K562 (cell line): ENCODE results near the gene AP3B2. TPM values are rescaled to one million over a fixed set of nuclear protein-coding genes. Genes with fewer than 3 reads are reported as not detected.
A peak's percentile ranks its signal among the peaks of the same experiment; 100 is the strongest.

Experiments
- ATF1 ChIP-seq, 2 experiments: fragments of 450-650 bp in 1 of 2; IDR thresholded peaks; 2 replicates each; pipeline ENCODE4 v1.6.1; 2016; ENCODE audit warnings: missing compliant biosample characterization in 1 of 2, missing genetic modification characterization in 1 of 2
- CHCHD3 ChIP-seq: fragments of 250-450 bp; sonication (Bioruptor Pico); IDR thresholded peaks from 2 replicates; pipeline ENCODE4 v2.1.2; 2022; ENCODE audit warnings: mild to moderate bottlenecking
- CHD1 ChIP-seq: fragments of 200-600 bp; sonication (generic); IDR thresholded peaks from one replicate; pipeline ENCODE4 v1.6.1; 2012; ENCODE audit warnings: mild to moderate bottlenecking, moderate library complexity, low read length, inconsistent platforms
- HEY1 ChIP-seq: fragments of 250-450 bp; sonication (Bioruptor Pico); IDR thresholded peaks from 2 replicates; pipeline ENCODE4 v1.5.0; 2020; ENCODE audit warnings: mild to moderate bottlenecking, moderate library complexity, borderline replicate concordance
- IRF1 ChIP-seq: sonication (generic); formaldehyde crosslinking; IDR thresholded peaks from 2 replicates; pipeline ENCODE4 v1.8.0; 2022; ENCODE audit warnings: missing genetic modification reagents, mild to moderate bottlenecking, borderline replicate concordance
- KAT7 ChIP-seq: sonication (generic); formaldehyde crosslinking; IDR thresholded peaks from 2 replicates; pipeline ENCODE4 v1.8.0; 2022; ENCODE audit warnings: missing genetic modification reagents, mild to moderate bottlenecking, borderline replicate concordance
- KLF6 ChIP-seq: fragments of 250-450 bp; sonication (Bioruptor Pico); IDR thresholded peaks from 2 replicates; pipeline ENCODE4 v1.4.0; 2020; ENCODE audit warnings: mild to moderate bottlenecking, moderate library complexity, borderline replicate concordance
- LEF1 ChIP-seq: fragments of 450-650 bp; IDR thresholded peaks from 2 replicates; pipeline ENCODE4 v1.6.1; 2016; ENCODE audit warnings: mild to moderate bottlenecking
- MYC ChIP-seq, 2 experiments: fragments of 250-450 bp in 1 of 2; sonication (Bioruptor Pico) in 1 of 2; IDR thresholded peaks; 2 replicates each; pipeline versions ENCODE4 v1.5.1 to v1.6.1; 2012 to 2021; ENCODE audit warnings: low read depth in 2 of 2, borderline replicate concordance in 1 of 2, improper control_type of control experiment in 1 of 2, low read length in 1 of 2, mild to moderate bottlenecking in 1 of 2, moderate library complexity in 1 of 2
- PHF20 ChIP-seq: fragments of 450-650 bp; IDR thresholded peaks from 2 replicates; pipeline ENCODE4 v1.6.1; 2018; ENCODE audit not compliant: partially characterized antibody
- RFX5 ChIP-seq: IDR thresholded peaks from 2 replicates; pipeline ENCODE4 v1.6.1; 2011; ENCODE audit warnings: low read depth, mild to moderate bottlenecking, improper control_type of control experiment, low read length
- RNF2 ChIP-seq: sonication (generic); IDR thresholded peaks from 2 replicates; pipeline ENCODE4 v1.6.1; 2016
- SMAD3 ChIP-seq: fragments of 450-650 bp; formaldehyde crosslinking; conservative IDR thresholded peaks from 2 replicates; pipeline ENCODE4 v1.4.0; 2020; ENCODE audit warnings: mild to moderate bottlenecking
- SNIP1 ChIP-seq: fragments of 450-650 bp; IDR thresholded peaks from 2 replicates; pipeline ENCODE4 v1.7.1; 2017; ENCODE audit warnings: low read depth, mild to moderate bottlenecking
- TBP ChIP-seq: optimal IDR thresholded peaks from 2 replicates; pipeline ENCODE3; 2011; ENCODE audit warnings: low read depth, low read length, improper control_type of control experiment
- TCF7L2 ChIP-seq: fragments of 150-350 bp; IDR thresholded peaks from 2 replicates; pipeline ENCODE4 v1.6.1; 2016; ENCODE audit warnings: low read depth, mild to moderate bottlenecking, low read length, moderate library complexity
- ZNF134 ChIP-seq: fragments of 250-450 bp; sonication (Bioruptor Pico); conservative IDR thresholded peaks from 2 replicates; pipeline ENCODE4 v1.4.0; 2020
- ZNF695 ChIP-seq: fragments of 450-650 bp; formaldehyde crosslinking; IDR thresholded peaks from 2 replicates; pipeline ENCODE4 v1.4.0; 2020; ENCODE audit warnings: mild to moderate bottlenecking, moderate library complexity
- polyA plus RNA-seq, 8 experiments: library from polyadenylated mRNA; depleted of rRNA in 4 of 8; stranded (reverse) in 5 of 8; unstranded in 3 of 8; fragments of >200 nt; fragmentation: Nextera tagmentation in 2 of 8; fragmentation: Illumina TruSeq in 1 of 8; extraction: Ambion mirVana in 2 of 8; extraction: Trizol in 1 of 8; gene quantifications; 2 replicates each; pipeline versions ENCODE4 v1.2.1 to v1.2.3, GENCODE V29; 2011 to 2014; ENCODE audit warnings: inconsistent platforms in 1 of 8, missing spikeins in 1 of 8
- total RNA-seq, 7 experiments: library from RNA; depleted of rRNA in 6 of 7; stranded (reverse); fragments of >200 nt in 6 of 7; fragmentation: Illumina TruSeq in 2 of 7; extraction: Trizol in 2 of 7; gene quantifications; 2 replicates each; pipeline versions ENCODE4 v1.2.1 to v1.2.3, GENCODE V29; 2011 to 2021; ENCODE audit warnings: low replicate concordance in 1 of 7
- TF ChIP-seq, protein P1 (sequence below), 3 experiments: fragments of 200-800 bp in 1 of 3; fragments of 250-450 bp in 1 of 3; fragments of 450-650 bp in 1 of 3; sonication (Bioruptor Pico) in 1 of 3; sonication (Bioruptor generic) in 1 of 3; formaldehyde crosslinking in 1 of 3; IDR thresholded peaks; 2 replicates each; pipeline versions ENCODE4 v1.6.1 to v1.8.0; 2016 to 2022; ENCODE audit warnings: mild to moderate bottlenecking in 2 of 3, missing genetic modification characterization in 2 of 3, missing compliant biosample characterization in 1 of 3, moderate library complexity in 1 of 3

AP3B2 gene
- total and polyA plus RNA-seq, 9 of the 15 experiments (the other 6 are each of a cell fraction or from before 2014, with no cell fraction given), result 0.03 to 0.15 (median 0.10) TPM; not detected in 2

DNA sequence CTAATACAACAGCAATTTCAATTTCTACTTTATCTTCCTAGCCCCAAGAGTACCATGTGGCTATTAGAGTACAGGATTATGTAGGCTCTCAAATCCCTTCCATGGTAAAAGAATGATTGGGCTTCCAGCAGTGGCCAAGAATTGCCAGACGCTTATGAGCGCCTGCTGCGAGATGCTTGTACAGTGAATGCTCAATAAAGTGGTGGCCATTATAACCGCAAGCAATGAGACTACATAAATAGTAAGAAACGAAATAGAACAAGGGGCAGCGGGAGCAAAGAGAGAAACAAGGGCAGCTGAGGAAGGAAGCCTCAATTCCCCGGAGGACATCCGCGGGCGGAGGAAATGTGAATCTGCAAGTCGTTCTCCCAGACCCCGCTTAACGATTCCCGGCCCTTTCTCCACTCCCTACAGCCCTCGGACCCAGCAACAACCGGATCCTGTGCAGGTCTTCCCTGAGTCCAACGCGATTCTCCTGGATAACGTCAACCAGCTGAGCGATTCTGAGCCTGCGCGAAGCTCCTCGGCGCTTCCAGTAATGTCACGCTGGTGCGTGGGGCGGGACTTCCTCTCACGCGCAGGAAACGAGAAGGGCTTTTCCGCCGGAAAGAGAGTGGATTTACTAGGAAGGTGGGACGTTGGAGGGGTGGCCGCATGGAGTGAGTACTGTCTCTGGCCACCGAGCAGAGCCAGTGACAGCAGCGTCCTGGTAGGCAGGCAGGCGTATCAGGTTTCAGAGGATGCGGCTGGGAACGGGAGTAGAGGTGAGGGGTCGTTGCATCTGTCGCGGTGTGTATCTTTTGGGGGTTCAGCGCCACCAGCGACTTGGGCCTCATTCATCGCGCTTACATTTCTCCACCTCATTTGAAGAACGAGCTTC, 40.5 kb upstream of the AP3B2 start (continued):
- TF ChIP-seq, protein P1, sequence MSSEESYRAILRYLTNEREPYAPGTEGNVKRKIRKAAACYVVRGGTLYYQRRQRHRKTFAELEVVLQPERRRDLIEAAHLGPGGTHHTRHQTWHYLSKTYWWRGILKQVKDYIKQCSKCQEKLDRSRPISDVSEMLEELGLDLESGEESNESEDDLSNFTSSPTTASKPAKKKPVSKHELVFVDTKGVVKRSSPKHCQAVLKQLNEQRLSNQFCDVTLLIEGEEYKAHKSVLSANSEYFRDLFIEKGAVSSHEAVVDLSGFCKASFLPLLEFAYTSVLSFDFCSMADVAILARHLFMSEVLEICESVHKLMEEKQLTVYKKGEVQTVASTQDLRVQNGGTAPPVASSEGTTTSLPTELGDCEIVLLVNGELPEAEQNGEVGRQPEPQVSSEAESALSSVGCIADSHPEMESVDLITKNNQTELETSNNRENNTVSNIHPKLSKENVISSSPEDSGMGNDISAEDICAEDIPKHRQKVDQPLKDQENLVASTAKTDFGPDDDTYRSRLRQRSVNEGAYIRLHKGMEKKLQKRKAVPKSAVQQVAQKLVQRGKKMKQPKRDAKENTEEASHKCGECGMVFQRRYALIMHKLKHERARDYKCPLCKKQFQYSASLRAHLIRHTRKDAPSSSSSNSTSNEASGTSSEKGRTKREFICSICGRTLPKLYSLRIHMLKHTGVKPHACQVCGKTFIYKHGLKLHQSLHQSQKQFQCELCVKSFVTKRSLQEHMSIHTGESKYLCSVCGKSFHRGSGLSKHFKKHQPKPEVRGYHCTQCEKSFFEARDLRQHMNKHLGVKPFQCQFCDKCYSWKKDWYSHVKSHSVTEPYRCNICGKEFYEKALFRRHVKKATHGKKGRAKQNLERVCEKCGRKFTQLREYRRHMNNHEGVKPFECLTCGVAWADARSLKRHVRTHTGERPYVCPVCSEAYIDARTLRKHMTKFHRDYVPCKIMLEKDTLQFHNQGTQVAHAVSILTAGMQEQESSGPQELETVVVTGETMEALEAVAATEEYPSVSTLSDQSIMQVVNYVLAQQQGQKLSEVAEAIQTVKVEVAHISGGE (CRISPR knock-in tag; IDR thresholded peaks at IDR 0.05), result no peak
- TF ChIP-seq TBP (peak; percentile 78), KLF6 (no peak), RFX5 (no peak), KAT7 (CRISPR knock-in tag) (0 out of 2 replicates have a peak, but pooled peaks have one; percentile 83), CHD1 (peak; percentile 82), IRF1 (CRISPR knock-in tag) (no peak), TCF7L2 (no peak), PHF20 (peak; percentile 92), RNF2 (no peak), ZNF695 (CRISPR knock-in tag) (no peak), ATF1 (CRISPR knock-in tag; IDR thresholded peaks at IDR 0.05) (no peak), ATF1 (tag; IDR thresholded peaks at IDR 0.05) (peak; percentile 83), MYC (IDR thresholded peaks at IDR 0.05; ENCODE audit: low read depth, low read length) (peak; percentile 96), MYC (CRISPR knock-in tag; IDR thresholded peaks at IDR 0.05; ENCODE audit: borderline replicate concordance, low read depth) (peak; percentile 33; the same call in 1 of the 2 replicates), LEF1 (no peak), CHCHD3 (no peak), ZNF134 (CRISPR knock-in tag) (no peak), SNIP1 (no peak), SMAD3 (CRISPR knock-in tag) (no peak), HEY1 (CRISPR knock-in tag) (no peak)
